Prostate gland (tissue), 2 donors: ENCODE measurements around the gene PODXL2. TPM values are rescaled to one million over a fixed set of nuclear protein-coding genes. Genes with fewer than 3 reads are reported as not detected.

Experiments
- DNase-seq: peaks from one replicate; pipeline ENCODE4 v3.0.0-alpha.2; 2019; ENCODE audit warnings: low spot score
- H3K27ac ChIP-seq, 2 donors: fragments of 200-600 bp; sonication (generic); 2 replicates each; pipeline ENCODE4 v1.5.1; 2017 to 2019
- H3K27me3 ChIP-seq: fragments of 200-600 bp; sonication (generic); replicated peaks from 2 replicates; pipeline ENCODE4 v1.5.1; 2019; ENCODE audit not compliant: insufficient read depth
- H3K36me3 ChIP-seq, 2 donors: fragments of 200-600 bp; sonication (generic); 1 replicate in 1 of 2; 2 replicates in 1 of 2; pipeline versions ENCODE4 v1.5.1 to v1.8.1; 2017 to 2019
- H3K4me1 ChIP-seq: fragments of 200-600 bp; sonication (generic); replicated peaks from 2 replicates; pipeline ENCODE4 v1.5.1; 2019
- H3K4me3 ChIP-seq, 2 donors: fragments of 200-600 bp; sonication (generic); 2 replicates each; pipeline ENCODE4 v1.5.1; 2017 to 2019
- H3K9me3 ChIP-seq: fragments of 200-600 bp; sonication (generic); 2 replicates; pipeline ENCODE4 v1.5.1; 2017
- CTCF ChIP-seq, 4 experiments: fragments of 200-600 bp in 2 of 4; fragments of 450-650 bp in 2 of 4; sonication (generic) in 2 of 4; IDR thresholded peaks; 1 replicate in 3 of 4; 2 replicates in 1 of 4; pipeline ENCODE4 v1.5.1; 2016 to 2019; ENCODE audit warnings: antibody characterized with exemption in 4 of 4, mild to moderate bottlenecking in 2 of 4, moderate library complexity in 2 of 4
- POLR2A ChIP-seq: fragments of 450-650 bp; IDR thresholded peaks from one replicate; pipeline ENCODE4 v1.6.1; 2016; ENCODE audit warnings: antibody characterized with exemption, mild to moderate bottlenecking
- POLR2AphosphoS5 ChIP-seq: sonication (generic); formaldehyde crosslinking; IDR thresholded peaks from one replicate; pipeline ENCODE4 v1.6.1; 2017; ENCODE audit warnings: antibody characterized with exemption
- WGBS: methylation state at CpG from one replicate; pipeline ENCODE4 v1.1.5; 2018; 5-methylcytosine and 5-hydroxymethylcytosine counted together
- intact Hi-C: fragments of 100-400 bp; cut with DNase I; formaldehyde crosslinking; loops from one replicate; pipeline ENCODE4 v1.14.2; 2022
- total RNA-seq, 2 donors: library from RNA; depleted of rRNA; stranded (reverse); fragments of >200 nt; gene quantifications; one replicate each; pipeline ENCODE4 v1.1.0, GENCODE V29; 2016

Gene PODXL2
- total RNA-seq, 2 donors from 2014 or later: 63.9 to 73.7 TPM

- no peak for DNase-seq
- H3K4me1 ChIP-seq: peaks cover 3% of the 10 kb centered on the region
- H3K9me3 ChIP-seq: no peaks in the 10 kb centered on the region
- H3K4me3 ChIP-seq: peak overlapping the region; percentile 35 to 48
- WGBS: 13% methylated on average over 59 of the region's 65 CpGs
- H3K27ac ChIP-seq: no peak overlapping the region
- no peaks in the 10 kb centered on the region for H3K27me3 ChIP-seq
- intact Hi-C loops: no loop called here
- H3K36me3 ChIP-seq: no peaks in the 10 kb centered on the region
- TF ChIP-seq POLR2AphosphoS5 (no peak), CTCF (IDR thresholded peaks at IDR 0.05) (no peak), POLR2A (no peak)
Measured at GRCh38 chr3:127629467-127630403, 750 bp downstream of the PODXL2 start.

DNA sequence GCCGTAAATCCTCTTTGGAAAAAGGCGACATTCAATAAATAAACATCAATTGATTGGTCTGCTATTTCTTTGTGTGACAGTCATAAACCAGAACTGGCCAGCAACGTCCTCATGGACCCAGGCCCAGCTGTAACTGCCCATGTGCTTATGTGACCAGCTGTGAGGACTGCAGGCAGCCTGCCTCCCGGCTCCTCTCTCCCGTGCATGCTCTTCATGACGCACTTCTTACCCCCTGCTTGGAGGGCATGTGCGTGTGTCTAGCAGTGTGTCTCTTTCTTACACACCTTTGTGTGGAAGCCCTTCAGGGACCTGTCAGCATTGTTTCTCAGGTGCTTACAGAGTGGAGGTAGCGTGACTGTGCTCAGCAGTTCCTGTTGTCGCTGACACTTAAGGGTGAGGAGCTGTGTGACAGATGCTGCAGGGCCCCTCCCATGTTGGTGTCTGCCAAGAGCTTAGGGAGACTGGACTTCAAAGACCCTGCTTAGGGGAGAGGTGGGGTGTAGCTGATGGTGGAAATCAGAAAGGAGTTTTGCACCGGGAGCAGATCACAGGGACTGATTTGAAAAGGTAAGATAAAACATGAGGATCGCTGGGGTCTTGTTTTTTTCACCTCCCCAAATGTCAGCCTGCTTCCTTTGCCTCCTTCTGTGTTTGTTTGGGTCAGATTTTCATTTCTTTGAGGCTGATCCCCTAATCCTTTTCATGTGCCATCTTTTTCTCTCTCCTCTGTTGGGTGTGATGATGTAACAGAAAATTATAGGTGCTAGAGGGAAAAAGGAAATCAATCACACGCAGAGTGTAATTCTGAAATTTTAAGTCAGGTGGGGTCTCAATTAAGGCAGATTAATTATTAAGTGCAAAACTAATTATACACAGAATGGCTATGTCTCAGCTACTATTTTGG, 2.1 kb downstream of the PODXL2 start:
- WGBS: 85% methylated on average over 12 of the region's 12 CpGs
- intact Hi-C loops: no loop called here

DNA sequence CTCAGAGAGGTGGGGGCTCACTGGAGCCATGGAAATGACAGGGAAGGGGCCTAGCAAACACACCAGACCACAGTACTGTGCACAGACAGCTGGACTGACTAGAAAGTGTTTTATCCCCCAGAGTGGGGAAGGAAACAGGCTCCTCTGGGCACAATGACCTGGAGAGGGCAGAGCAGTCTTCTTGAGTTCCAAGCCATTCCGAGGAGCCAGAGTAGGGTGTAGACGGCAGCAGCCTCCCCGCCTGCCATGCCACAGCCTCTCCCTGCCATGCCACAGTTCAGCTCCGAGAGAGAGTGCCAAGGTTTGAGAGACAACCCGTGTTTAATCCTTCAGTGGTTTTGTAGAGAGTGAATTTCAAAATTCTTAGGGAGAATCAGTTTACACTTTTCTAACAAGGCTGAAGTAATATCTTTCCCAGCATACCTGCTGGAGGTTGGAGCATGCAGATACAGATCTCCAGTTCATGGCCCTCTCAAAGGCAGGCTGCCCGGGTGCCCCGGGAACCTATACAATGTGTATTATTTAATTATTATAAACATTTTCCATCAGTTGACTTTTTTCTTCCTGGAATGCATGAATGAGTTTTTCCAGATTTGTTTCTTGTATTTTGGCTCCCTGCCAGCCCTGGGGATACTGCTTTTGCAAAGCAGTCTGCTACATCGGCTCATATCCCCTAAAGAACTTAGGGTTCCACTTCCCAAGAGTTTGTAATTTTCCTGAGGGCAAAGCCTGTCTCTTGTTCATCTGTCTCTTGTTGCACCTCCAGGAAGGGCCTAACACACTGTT, 3.2 kb downstream of the PODXL2 start:
- no peak for DNase-seq
- Histone ChIP-seq H3K36me3 (no peaks in the 10 kb centered on the region), H3K4me3 (no peak overlapping the region), H3K27ac (no peak overlapping the region), H3K4me1 (peaks cover 3% of the 10 kb centered on the region), H3K9me3 (no peaks in the 10 kb centered on the region), H3K27me3 (no peaks in the 10 kb centered on the region)
- TF ChIP-seq POLR2AphosphoS5: no peak
- TF ChIP-seq CTCF (IDR thresholded peaks at IDR 0.05): no peak
- TF ChIP-seq POLR2A: no peak
- WGBS: 66% methylated on average over 8 of the region's 8 CpGs
- intact Hi-C loops: no loop called here

More for the DNA sequence above, 2.1 kb downstream of the PODXL2 start:
- H3K4me3 ChIP-seq: no peak overlapping the region
- H3K27me3 ChIP-seq: no peaks in the 10 kb centered on the region
- no peaks in the 10 kb centered on the region for H3K36me3 ChIP-seq
- H3K4me1 ChIP-seq: peaks cover 3% of the 10 kb centered on the region
- H3K9me3 ChIP-seq: no peaks in the 10 kb centered on the region
- no peak for DNase-seq
- TF ChIP-seq POLR2A: no peak
- no peak for TF ChIP-seq POLR2AphosphoS5
- no peak for TF ChIP-seq CTCF (IDR thresholded peaks at IDR 0.05)
- no peak overlapping the region for H3K27ac ChIP-seq

GRCh38 chr3:127634653-127635052, 5.7 kb downstream of the PODXL2 start:
- Histone ChIP-seq H3K27me3 (no peaks in the 10 kb centered on the region), H3K4me1 (peaks cover 3% of the 10 kb centered on the region), H3K36me3 (no peaks in the 10 kb centered on the region), H3K9me3 (no peaks in the 10 kb centered on the region), H3K4me3 (no peak overlapping the region), H3K27ac (no peak overlapping the region)
- DNase-seq: no peak
- intact Hi-C loops: no loop called here
- TF ChIP-seq CTCF (IDR thresholded peaks at IDR 0.05) (no peak), POLR2AphosphoS5 (no peak), POLR2A (no peak)
- WGBS: 92% methylated on average over 12 of the region's 12 CpGs
